GM13976 (cell line): ENCODE results near the gene BCAS3.

Source experiments
- DNase-seq: peaks from one replicate; pipeline ENCODE4 v3.0.0; 2012; ENCODE audit warnings: low spot score
- CTCF ChIP-seq: IDR thresholded peaks from 2 replicates; pipeline ENCODE4 v1.5.1; 2012; ENCODE audit warnings: borderline replicate concordance, mild to moderate bottlenecking; ENCODE audit not compliant: insufficient read depth; ENCODE audit errors: extremely low read depth, missing control alignments, control extremely low read depth
- in situ Hi-C: fragments of 300-500 bp; cut with MboI; formaldehyde crosslinking; loops from one replicate; pipeline ENCODE4 v1.12.0; 2022; ENCODE audit warnings: low sequenced_read_pairs, mixed read lengths, inconsistent platforms; ENCODE audit not compliant: unreplicated experiment

The BCAS3 gene

GRCh38 chr17:61323003-61323908, 645.6 kb downstream of the BCAS3 start:
- no peak for DNase-seq
- in situ Hi-C loops, result no loop called here
- no peak for TF ChIP-seq CTCF

- no peak for DNase-seq
- in situ Hi-C loops, result no loop called here
- no peak for TF ChIP-seq CTCF
These were observed 646.5 kb downstream of the BCAS3 start for GRCh38 chr17:61323909-61324868.

GRCh38 chr17:61324950-61325349, 647.3 kb downstream of the BCAS3 start:
- in situ Hi-C loops, result no loop called here
- no peak for TF ChIP-seq CTCF
- DNase-seq, result no peak

- no peak for DNase-seq
- in situ Hi-C loops, result no loop called here
- TF ChIP-seq CTCF, result no peak
These were observed 647.9 kb downstream of the BCAS3 start for GRCh38 chr17:61325382-61326073.

- in situ Hi-C loops, result no loop called here
- no peak for DNase-seq
- TF ChIP-seq CTCF, result no peak
These were observed 648.7 kb downstream of the BCAS3 start for GRCh38 chr17:61326330-61326729.

GRCh38 chr17:61328351-61328750, 650.7 kb downstream of the BCAS3 start:
- no peak for TF ChIP-seq CTCF
- DNase-seq, result no peak
- in situ Hi-C loops, result no loop called here
